ENCODE data around the gene PLEKHN1.
"Not testable (repeated sequence)": the region's sequence is repeated elsewhere in the genome, so short reads cannot be mapped to it uniquely, and the experiment has no call there.

Gene PLEKHN1

DNA sequence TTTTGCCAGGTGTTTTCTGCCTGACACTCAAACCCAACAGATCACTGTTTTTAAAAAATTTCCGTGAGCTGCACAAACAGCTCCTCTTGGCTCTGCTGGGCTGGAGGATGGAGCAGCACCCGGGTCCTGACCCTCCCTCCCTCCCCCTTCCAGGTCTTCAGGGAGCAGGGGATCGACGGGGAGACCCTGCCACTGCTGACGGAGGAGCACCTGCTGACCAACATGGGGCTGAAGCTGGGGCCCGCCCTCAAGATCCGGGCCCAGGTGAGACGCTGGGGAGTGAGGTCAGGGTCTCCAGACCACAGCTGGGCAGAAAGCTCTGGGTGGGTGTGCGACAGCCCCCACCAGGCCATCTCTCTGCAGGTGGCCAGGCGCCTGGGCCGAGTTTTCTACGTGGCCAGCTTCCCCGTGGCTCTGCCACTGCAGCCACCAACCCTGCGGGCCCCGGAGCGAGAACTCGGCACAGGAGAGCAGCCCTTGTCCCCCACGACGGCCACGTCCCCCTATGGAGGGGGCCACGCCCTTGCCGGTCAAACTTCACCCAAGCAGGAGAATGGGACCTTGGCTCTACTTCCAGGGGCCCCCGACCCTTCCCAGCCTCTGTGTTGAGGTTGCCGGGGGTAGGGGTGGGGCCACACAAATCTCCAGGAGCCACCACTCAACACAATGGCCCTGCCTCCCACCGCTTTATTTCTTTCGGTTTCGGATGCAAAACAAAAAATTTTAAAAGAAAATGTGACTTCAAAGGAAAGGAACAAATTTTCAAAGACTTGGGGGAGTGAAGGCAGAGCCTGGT lies 22.5 kb upstream of the PLEKHN1 start:
- DNase-seq (ENCODE audit: low spot score), result no peak

GRCh38 chr1:944341-945325 lies 21.6 kb upstream of the PLEKHN1 start:
- no peak for DNase-seq (ENCODE audit: low spot score)

DNA sequence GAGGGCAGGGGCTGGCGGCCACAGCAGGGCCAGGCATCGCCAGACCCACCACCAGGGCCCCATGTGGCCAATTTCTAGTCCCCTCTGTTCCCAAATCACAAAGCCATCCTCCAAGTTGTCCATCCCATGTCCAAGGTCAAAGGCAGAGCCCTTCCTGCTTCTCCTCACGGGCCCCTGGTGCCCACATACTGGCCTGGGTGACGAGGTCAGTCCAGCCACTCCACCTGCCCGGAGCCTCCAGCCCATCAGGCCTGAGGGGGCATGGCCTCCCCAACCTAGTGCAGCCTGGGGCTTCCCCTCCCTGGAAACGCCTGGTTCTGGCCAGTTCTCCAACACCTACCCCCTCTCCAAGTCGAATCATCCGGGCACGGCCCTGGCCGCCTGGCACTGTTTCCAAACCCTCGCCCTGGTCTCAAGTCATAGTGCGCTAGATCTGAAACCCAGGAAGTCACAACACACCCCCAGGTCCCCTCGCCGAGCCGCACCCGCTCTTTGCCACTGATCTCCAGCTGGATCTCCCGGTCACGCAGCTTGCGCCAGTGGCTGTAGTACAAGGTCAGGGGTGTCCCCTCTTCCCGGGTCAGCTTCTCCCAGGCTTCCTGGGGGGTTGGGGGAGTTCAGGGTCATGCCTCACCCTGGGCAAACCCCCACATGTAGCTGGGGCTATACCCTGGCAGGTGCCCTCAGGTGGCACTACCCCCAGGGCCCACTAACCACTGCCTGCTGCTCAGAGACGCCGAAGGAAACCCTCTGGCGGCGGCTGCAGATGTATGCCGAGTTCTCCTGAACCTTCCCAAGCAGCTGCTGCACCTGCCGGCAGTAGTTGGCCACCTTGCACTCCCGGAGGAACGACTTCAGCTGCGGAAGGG lies 20.4 kb upstream of the PLEKHN1 start:
- no peak for DNase-seq (ENCODE audit: low spot score)

DNA sequence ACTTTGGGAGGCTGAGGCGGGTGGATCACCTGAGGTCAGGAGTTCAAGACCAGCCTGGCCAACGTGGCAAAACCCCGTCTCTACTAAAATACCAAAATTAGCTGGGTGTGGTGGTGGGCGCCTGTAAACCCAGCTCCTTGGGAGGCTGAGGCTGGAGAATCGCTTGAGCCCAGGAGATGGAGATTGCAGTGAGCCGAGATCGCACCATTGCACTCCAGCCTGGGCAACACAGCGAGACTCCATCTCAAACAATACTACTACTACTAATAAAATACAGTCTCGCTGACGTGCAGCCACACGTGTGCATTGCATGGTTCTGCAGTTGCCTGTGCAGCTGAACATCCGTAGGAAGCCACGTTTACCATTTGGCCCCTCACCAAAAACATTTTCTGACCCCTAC lies 19.5 kb upstream of the PLEKHN1 start:
- not testable (repeated sequence) for DNase-seq (ENCODE audit: low spot score)

- DNase-seq (ENCODE audit: low spot score), result no peak
Observed at GRCh38 chr1:947958-948357, 18.3 kb upstream of the PLEKHN1 start.

- no peak for DNase-seq (ENCODE audit: low spot score)
Observed at GRCh38 chr1:950268-950667, 16.0 kb upstream of the PLEKHN1 start.

DNA sequence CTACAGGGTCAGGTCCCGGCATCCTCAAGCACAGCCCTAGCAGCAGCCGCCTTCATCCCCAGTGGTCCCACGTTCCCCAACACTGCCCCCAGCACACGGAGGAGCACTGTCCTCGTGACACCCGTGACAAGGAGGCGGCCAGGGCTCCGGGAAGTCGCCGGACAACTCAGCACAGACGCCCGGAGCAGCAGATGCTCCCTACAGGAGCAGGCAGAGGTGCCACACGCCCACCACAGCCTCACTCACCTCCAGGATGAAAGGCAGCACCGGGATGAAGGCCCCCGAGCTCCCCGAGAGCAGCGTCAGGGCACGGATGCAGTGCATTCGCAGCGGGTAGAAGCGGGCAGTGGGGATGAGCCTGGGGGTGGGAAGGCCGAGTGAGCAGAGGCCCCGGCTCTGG lies 15.4 kb upstream of the PLEKHN1 start:
- DNase-seq (ENCODE audit: low spot score), result no peak

- no peak for DNase-seq (ENCODE audit: low spot score)
Observed at GRCh38 chr1:951364-951763, 14.9 kb upstream of the PLEKHN1 start.

- no peak for DNase-seq (ENCODE audit: low spot score)
Observed at GRCh38 chr1:952201-952600, 14.1 kb upstream of the PLEKHN1 start.

- DNase-seq (ENCODE audit: low spot score), result no peak
Observed at GRCh38 chr1:952603-953002, 13.7 kb upstream of the PLEKHN1 start.

DNA sequence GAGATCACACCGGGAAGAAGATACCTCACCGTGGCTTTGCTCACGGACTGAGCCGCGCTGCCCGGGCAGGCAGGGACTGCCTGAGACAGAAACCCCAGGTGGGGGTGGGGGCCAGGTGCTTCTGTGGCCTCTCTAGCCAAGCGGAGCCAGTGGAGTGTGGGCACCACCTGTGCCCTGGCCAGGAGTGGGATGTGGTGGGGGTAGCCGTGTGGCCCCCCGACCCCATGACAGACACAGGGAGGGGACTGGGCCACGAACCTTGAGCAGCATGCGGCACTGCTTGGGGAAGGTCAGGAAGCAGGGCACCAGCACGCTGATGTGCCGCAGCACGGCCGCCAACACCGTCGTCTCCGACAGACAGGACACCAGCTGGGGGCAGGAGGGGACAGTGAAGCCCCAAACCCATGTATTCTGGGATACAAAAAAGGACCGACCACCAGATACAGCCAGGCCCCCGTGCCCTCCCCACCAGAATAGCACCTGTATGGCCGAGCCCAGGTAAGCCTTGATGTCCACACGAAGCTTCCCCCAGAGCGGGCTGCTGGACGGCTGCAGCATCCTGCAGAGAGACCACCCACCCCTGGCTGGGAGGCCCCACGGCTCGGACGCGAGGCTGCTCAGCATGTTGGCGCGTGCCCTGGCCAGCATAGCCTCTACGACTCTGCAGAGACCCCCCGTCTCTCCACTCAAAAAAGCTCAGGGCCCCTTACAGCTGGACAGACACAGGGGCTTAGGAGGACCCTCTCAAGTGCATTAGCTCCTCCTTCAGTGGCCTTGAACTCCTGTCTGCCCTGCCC lies 12.6 kb upstream of the PLEKHN1 start:
- DNase-seq (ENCODE audit: low spot score), result no peak

GRCh38 chr1:954927-955326 lies 11.4 kb upstream of the PLEKHN1 start:
- DNase-seq (ENCODE audit: low spot score), result no peak

- no peak for DNase-seq (ENCODE audit: low spot score)
Observed at GRCh38 chr1:955474-955873, 10.8 kb upstream of the PLEKHN1 start.

GRCh38 chr1:956636-957035 lies 9.6 kb upstream of the PLEKHN1 start:
- DNase-seq (ENCODE audit: low spot score), result no peak

DNA sequence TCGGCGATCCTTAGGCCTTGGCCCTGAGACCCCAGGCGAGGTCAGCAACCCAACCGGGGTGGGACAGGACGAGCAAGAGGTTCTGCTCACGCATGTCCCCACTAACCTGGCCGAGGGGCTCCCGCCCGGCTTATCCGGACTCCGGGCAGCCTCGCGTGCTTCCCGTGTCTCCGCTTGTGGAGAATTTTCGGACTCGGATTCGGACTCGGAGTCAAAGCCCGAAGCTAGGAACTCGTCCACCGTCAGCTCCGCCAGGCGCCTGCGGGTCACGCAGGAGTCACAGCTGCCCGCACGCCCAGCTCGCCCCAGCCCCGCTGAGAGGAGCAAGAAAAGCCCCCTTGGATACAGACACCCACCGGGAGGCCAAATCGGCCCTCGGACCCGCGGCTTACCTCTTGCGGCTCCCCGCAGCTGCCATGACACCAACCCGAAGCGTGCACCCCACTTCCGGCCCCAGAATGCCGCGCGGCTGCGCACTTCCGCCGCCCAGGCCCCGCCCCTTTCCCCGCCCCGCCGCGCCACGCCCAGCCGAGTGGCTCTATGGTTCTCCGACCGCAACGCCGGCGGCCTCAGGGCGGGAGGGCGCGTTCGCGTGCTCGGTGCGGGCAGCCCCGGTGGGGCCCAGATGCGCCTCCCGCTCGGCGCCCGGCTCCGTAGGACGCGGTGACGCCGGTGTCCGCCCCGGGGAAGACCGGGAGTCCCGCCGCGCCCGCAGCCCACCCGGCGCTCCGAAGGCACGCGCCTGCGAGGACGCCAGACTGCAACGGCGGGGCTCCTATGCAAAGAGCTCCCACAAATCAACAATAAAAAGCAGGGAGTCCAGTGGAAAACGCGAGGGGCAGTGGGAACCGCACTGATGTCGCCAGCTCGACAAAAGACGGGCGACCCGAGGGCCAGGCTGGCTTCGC lies 7.2 kb upstream of the PLEKHN1 start, which contains the start of gene NOC2L:
Gene NOC2L (minus strand): TSS at position 434 of the 908 bp plus-strand sequence. CDS start 16 bp downstream, at position 418.
- peak; percentile 96 for DNase-seq (ENCODE audit: low spot score)

DNA sequence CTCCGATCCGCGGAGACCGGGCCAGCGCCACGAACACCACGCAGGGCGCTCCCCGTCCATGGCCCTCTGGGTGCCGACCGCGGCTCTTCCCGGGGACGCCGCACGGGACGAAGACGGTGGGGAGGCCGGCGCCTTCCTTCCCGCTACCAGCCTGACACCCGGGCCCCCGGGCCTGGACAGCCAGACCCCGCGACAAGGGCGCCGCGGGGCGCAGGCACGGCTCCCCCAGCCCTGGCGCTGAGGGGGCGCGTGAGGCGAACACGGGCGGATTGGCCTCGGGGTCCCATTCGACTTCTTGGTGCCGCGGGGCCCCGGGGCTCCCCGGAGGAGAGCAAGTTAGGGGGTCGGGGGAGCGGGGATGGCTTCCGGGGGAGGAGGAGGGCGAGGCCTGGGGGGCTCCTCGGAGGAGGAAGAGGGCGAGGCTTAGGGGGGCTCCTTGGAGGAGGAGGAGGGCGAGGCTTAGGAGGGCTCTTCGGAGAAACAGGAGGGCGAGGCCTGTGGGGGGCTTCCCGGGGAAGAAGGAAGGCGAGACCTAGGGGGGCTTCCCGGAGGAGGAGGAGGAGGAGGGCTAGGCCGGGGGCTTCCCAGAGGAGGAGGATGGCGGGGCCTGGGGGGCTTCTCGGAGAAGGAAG lies 6.4 kb upstream of the PLEKHN1 start:
- no peak for DNase-seq (ENCODE audit: low spot score)

- peak; percentile 80 for DNase-seq (ENCODE audit: low spot score)
Observed at GRCh38 chr1:960363-961131, 5.7 kb upstream of the PLEKHN1 start, which contains the start of gene KLHL17. TSS of gene KLHL17 (plus strand) at chr1:960584. CDS start at chr1:960694, 110 bp downstream.

- no peak for DNase-seq (ENCODE audit: low spot score)
Observed at GRCh38 chr1:961132-961669, 5.1 kb upstream of the PLEKHN1 start.

Data from AG08395 (cell line).